K562 (cell line): ENCODE results near the gene NPB. TPM values are rescaled to one million over a fixed set of nuclear protein-coding genes. Genes with fewer than 3 reads are reported as not detected.

Source experiments
- ELK1 ChIP-seq: sonication (generic); formaldehyde crosslinking; IDR thresholded peaks from 2 replicates; pipeline ENCODE4 v1.8.1; 2022; ENCODE audit warnings: missing genetic modification reagents
- ESRRA ChIP-seq: fragments of 450-650 bp; IDR thresholded peaks from 2 replicates; pipeline ENCODE4 v1.6.1; 2014; ENCODE audit warnings: low read depth, mild to moderate bottlenecking, moderate library complexity, borderline replicate concordance
- ETV5 ChIP-seq: sonication (generic); formaldehyde crosslinking; IDR thresholded peaks from 2 replicates; pipeline ENCODE4 v1.4.0; 2020; ENCODE audit warnings: low read depth, mild to moderate bottlenecking, missing genetic modification reagents
- FOXA3 ChIP-seq, 2 experiments: fragments of 450-650 bp in 1 of 2; sonication (generic) in 1 of 2; formaldehyde crosslinking; IDR thresholded peaks in 1 of 2; conservative IDR thresholded peaks in 1 of 2; 2 replicates each; pipeline versions ENCODE4 v1.4.0 to v1.8.0; 2020 to 2022; ENCODE audit warnings: mild to moderate bottlenecking in 2 of 2, missing genetic modification reagents in 1 of 2
- FOXJ2 ChIP-seq: fragments of 200-800 bp; sonication (Bioruptor generic); IDR thresholded peaks from 2 replicates; pipeline ENCODE4 v1.6.1; 2016; ENCODE audit warnings: missing genetic modification characterization, missing compliant biosample characterization
- GABPA ChIP-seq: fragments of 200-800 bp; sonication (Bioruptor generic); conservative IDR thresholded peaks from 2 replicates; pipeline ENCODE4 v1.6.1; 2016; ENCODE audit warnings: low read depth, missing genetic modification characterization, missing compliant biosample characterization
- GTF3C2 ChIP-seq: IDR thresholded peaks from 3 replicates; pipeline ENCODE4 v1.6.1; 2011; ENCODE audit warnings: borderline replicate concordance, mild to moderate bottlenecking, moderate library complexity; ENCODE audit not compliant: insufficient read length; ENCODE audit errors: extremely low read depth
- MIER1 ChIP-seq: fragments of 450-650 bp; IDR thresholded peaks from 2 replicates; pipeline ENCODE4 v1.6.1; 2016; ENCODE audit warnings: antibody characterized with exemption, mild to moderate bottlenecking, low read depth
- MYBL2 ChIP-seq, 2 experiments: fragments of 450-650 bp in 1 of 2; sonication (generic) in 1 of 2; formaldehyde crosslinking in 1 of 2; IDR thresholded peaks; 2 replicates each; pipeline versions ENCODE4 v1.6.1 to v1.8.1; 2017 to 2022; ENCODE audit warnings: borderline replicate concordance in 1 of 2, inconsistent platforms in 1 of 2, low read depth in 1 of 2, mild to moderate bottlenecking in 1 of 2, missing genetic modification reagents in 1 of 2, moderate library complexity in 1 of 2
- POLR2A ChIP-seq: fragments of 450-650 bp; conservative IDR thresholded peaks from 2 replicates; pipeline ENCODE4 v1.6.1; 2016
- SAP30 ChIP-seq: fragments of 200-600 bp; sonication (generic); IDR thresholded peaks from 2 replicates; pipeline ENCODE4 v1.6.1; 2012; ENCODE audit warnings: borderline replicate concordance, low read depth, mild to moderate bottlenecking, moderate library complexity, low read length, control low read depth, inconsistent platforms; ENCODE audit not compliant: insufficient read depth, poor library complexity, severe bottlenecking
- TEAD4 ChIP-seq, 2 experiments: sonication (generic) in 1 of 2; formaldehyde crosslinking in 1 of 2; IDR thresholded peaks; 2 replicates each; pipeline versions ENCODE4 v1.6.1 to v1.8.0; 2012 to 2022; ENCODE audit warnings: borderline replicate concordance in 1 of 2, inconsistent platforms in 1 of 2, low read length in 1 of 2, mild to moderate bottlenecking in 1 of 2, missing genetic modification reagents in 1 of 2
- TRIM25 ChIP-seq: fragments of 450-650 bp; IDR thresholded peaks from 2 replicates; pipeline ENCODE4 v1.7.0; 2016; ENCODE audit warnings: borderline replicate concordance
- U2AF1 ChIP-seq: fragments of 200-400 bp; formaldehyde crosslinking; optimal IDR thresholded peaks from 2 replicates; pipeline ENCODE3; 2017; ENCODE audit warnings: mild to moderate bottlenecking, low read depth, low read length, moderate library complexity
- polyA plus RNA-seq, 8 experiments: library from polyadenylated mRNA; depleted of rRNA in 4 of 8; stranded (reverse) in 5 of 8; unstranded in 3 of 8; fragments of >200 nt; fragmentation: Nextera tagmentation in 2 of 8; fragmentation: Illumina TruSeq in 1 of 8; extraction: Ambion mirVana in 2 of 8; extraction: Trizol in 1 of 8; gene quantifications; 2 replicates each; pipeline versions ENCODE4 v1.2.1 to v1.2.3, GENCODE V29; 2011 to 2014; ENCODE audit warnings: inconsistent platforms in 1 of 8, missing spikeins in 1 of 8
- total RNA-seq, 7 experiments: library from RNA; depleted of rRNA in 6 of 7; stranded (reverse); fragments of >200 nt in 6 of 7; fragmentation: Illumina TruSeq in 2 of 7; extraction: Trizol in 2 of 7; gene quantifications; 2 replicates each; pipeline versions ENCODE4 v1.2.1 to v1.2.3, GENCODE V29; 2011 to 2021; ENCODE audit warnings: low replicate concordance in 1 of 7

NPB gene
- total and polyA plus RNA-seq, 9 of the 15 experiments (the other 6 are each of a cell fraction or from before 2014, with no cell fraction given), result 0.03 to 0.61 (median 0.14) TPM; not detected in 2

DNA sequence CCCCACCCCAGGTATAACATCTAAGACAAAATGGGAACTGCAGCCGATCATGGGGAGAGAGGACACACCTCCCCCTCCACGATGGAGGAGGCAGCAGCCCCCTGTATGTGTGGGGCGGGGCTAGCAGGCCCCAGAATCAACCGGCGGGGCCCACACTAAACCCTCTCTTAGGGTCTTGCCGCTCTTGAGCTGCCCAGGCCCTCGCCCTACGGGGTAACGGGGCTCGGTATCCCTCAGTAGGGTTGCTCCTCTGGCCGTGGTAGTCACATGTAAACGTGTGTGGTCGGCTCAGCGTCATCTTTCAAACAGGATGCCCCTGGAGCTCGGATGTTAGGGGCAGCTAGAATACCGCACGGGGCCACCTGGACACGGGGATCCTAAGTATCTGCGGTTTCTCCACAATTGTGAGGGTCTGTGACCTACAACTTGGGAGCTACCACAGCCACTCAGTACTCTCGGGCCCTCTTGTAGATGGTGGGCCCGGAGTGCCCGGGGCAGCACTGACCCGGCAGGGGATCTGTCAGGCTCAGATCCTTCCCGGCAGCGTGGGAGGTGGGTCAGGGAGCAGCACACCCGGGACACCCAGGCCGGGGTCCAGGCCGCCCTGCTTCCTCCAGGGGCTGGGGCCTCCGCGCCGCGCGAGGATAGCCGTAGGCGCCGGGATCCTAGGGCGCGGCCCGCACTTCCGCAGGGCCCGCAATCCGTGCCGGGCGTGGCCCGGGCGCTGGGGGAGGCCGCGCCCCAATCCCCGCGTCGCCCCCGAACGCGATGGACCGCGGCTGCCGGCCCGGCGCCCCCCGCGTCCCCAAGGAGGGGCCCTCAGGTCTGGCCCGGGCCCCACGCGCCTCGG is 31.7 kb upstream of the NPB start (continued):
- TF ChIP-seq GTF3C2 (no peak), ETV5 (CRISPR knock-in tag) (no peak), U2AF1 (peak; percentile 7), GABPA (tag) (no peak), FOXA3 (CRISPR knock-in tag; conservative IDR thresholded peaks at IDR 0.05 in 1 of 2, IDR thresholded peaks at IDR 0.05 in 1 of 2) (no peak), MYBL2 (IDR thresholded peaks at IDR 0.05; ENCODE audit: low read depth) (no peak), MYBL2 (CRISPR knock-in tag; IDR thresholded peaks at IDR 0.05; ENCODE audit: borderline replicate concordance) (no peak), TEAD4 (IDR thresholded peaks at IDR 0.05; ENCODE audit: low read length) (no peak), TEAD4 (CRISPR knock-in tag; IDR thresholded peaks at IDR 0.05; ENCODE audit: borderline replicate concordance) (no peak), ESRRA (0 out of 2 replicates have a peak, but pooled peaks have one; percentile 12), SAP30 (peak; percentile 77), FOXJ2 (tag) (no peak), POLR2A (peak; percentile 53), ELK1 (CRISPR knock-in tag) (no peak), TRIM25 (no peak), MIER1 (no peak)
